Dendritic cell treated with granulocyte-macrophage colony-stimulating factor and Interleukin-4, amounts not matched to agents 40 ng/mL and 50 ng/mL, for 4 days (primary cell): Measurements from ENCODE around the gene COL4A2.

Experiments
- H3K27ac Mint-ChIP-seq: one replicate; pipeline ENCODE4 v1.8.0; 2022; ENCODE audit warnings: mild to moderate bottlenecking, mixed read lengths
- H3K27me3 Mint-ChIP-seq: one replicate; pipeline ENCODE4 v1.8.0; 2022; ENCODE audit warnings: mild to moderate bottlenecking, mixed read lengths
- H3K36me3 Mint-ChIP-seq: one replicate; pipeline ENCODE4 v1.8.0; 2022; ENCODE audit warnings: low read depth, mixed read lengths
- H3K4me1 Mint-ChIP-seq: one replicate; pipeline ENCODE4 v1.8.0; 2022; ENCODE audit warnings: low read depth, mixed read lengths
- H3K4me3 Mint-ChIP-seq: one replicate; pipeline ENCODE4 v1.8.0; 2022; ENCODE audit warnings: mild to moderate bottlenecking, moderate library complexity, mixed read lengths
- H3K9me3 Mint-ChIP-seq: one replicate; pipeline ENCODE4 v1.8.0; 2022; ENCODE audit warnings: mixed read lengths
- intact Hi-C: fragments of 100-400 bp; cut with micrococcal nuclease; formaldehyde crosslinking; loops from one replicate; pipeline ENCODE4 v1.15.0; 2022

Gene COL4A2

DNA sequence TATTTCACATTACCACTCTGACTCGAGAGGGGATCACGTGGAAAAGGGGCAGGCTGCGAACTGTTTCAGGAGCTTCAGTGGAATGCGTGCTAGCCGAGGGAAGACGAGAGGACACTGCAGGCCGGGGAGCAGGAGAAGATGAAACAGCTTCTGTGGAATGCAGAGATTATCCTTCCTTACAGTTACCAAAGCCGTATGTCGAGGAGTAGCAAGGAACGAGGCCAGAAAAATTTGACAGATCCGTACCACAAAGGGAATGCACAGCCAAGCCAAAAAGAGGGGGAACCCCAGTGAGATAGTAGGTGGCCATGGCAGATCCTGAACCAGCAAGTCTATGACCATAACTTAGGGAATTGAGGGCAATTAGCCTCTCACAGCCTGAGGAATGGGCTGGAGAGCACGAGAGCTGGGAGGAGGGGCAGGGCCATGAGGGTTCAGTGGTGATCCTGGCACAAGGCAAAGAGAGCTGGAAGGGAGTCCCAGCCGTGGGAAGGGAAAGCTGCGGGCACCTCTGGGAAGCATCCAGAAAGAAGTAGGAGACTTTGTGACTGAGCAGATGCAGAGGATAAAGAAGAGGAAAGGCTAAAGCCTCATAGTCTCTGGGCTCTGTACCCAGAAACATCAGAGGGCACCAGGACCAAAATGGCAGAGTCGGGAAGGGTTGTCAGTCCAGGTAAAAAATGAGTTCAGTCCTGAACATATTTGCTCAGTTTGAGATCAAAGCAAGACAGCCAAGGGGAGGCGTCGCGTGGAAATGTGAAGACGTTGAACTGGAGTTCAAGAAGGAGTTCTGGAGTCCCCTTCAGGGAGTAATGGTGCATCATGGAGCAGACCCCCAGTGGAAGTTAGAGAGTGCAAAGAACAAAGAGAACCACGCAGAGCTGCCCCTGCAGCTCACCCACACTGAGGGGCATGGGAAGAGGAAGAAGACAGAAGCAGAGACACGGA, 5.2 kb upstream of the COL4A2 start:
- Mint-ChIP-seq H3K36me3 (no peaks in the 10 kb centered on the region), H3K9me3 (no peaks in the 10 kb centered on the region), H3K27ac (no peak overlapping the region), H3K27me3 (peaks cover 67% of the 10 kb centered on the region), H3K4me3 (no peak overlapping the region), H3K4me1 (no peaks in the 10 kb centered on the region)
- intact Hi-C loops: no loop called here

DNA sequence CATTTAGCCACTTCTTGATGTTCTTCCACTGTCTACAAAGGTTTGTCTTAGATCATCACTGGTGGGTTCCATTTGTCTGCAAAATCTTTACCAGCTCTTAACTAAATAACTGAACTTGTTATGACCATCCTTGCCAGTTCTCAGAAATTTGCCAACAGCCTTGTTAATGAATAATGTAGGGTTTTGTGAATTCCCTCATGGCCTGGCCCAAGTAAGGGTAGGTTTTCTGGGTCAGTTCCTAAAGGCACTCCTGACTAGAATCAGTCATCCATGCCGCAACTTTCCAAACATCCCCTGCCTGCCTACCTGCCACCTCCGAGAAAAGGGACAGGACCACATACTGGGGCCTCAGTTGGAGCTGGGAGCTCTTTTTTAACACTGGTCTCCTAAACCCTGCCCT, 4.1 kb upstream of the COL4A2 start:
- no peaks in the 10 kb centered on the region for H3K4me1 Mint-ChIP-seq
- no peak overlapping the region for H3K27ac Mint-ChIP-seq
- no peaks in the 10 kb centered on the region for H3K36me3 Mint-ChIP-seq
- H3K9me3 Mint-ChIP-seq: no peaks in the 10 kb centered on the region
- peaks cover 69% of the 10 kb centered on the region for H3K27me3 Mint-ChIP-seq
- H3K4me3 Mint-ChIP-seq: no peak overlapping the region
- intact Hi-C loops: no loop called here

DNA sequence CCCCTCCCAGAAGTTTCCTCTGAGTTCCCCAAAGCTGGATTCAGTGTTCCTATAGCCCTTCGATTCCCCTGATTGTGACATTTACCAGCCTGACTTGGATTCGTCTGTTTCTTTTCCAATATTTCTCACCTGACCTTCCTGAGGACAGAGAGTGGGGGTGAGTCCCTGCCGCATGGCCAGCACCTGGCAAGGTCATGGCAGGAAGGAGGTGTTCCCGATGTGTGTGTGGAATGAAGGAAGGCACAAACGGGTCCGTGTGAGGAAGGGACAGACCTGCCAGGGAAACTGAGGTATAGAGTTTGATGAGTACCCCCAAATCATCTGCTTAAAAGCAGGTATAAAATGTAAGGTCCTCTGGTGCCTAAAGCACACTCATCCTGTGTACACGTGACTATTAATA, 3.4 kb upstream of the COL4A2 start:
- H3K9me3 Mint-ChIP-seq: no peaks in the 10 kb centered on the region
- intact Hi-C loops: no loop called here
- H3K4me1 Mint-ChIP-seq: no peaks in the 10 kb centered on the region
- no peaks in the 10 kb centered on the region for H3K36me3 Mint-ChIP-seq
- H3K4me3 Mint-ChIP-seq: no peak overlapping the region
- H3K27ac Mint-ChIP-seq: no peak overlapping the region
- peaks cover 72% of the 10 kb centered on the region for H3K27me3 Mint-ChIP-seq

DNA sequence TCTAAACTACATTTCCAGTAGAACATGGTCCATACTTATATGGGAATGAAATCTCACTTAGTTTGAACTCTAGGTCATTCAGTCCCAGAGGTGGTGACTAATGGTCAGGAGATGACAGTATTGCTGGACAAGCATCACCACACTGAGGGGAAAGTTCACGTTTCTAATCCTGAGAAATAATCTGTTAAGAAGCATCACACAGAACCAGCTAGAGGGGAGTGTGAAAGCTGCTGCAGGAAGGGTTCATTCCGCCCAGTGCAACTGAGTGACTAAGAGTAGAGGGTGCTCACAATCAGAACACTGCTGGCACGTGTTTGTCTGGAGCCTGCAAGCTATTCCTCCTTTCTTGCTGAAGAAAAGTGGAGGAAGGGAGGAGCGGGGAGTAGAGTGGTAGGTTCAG, 2.8 kb upstream of the COL4A2 start:
- intact Hi-C loops: no loop called here
- Mint-ChIP-seq H3K4me3 (no peak overlapping the region), H3K9me3 (no peaks in the 10 kb centered on the region), H3K27ac (no peak overlapping the region), H3K4me1 (no peaks in the 10 kb centered on the region), H3K36me3 (no peaks in the 10 kb centered on the region), H3K27me3 (peaks cover 72% of the 10 kb centered on the region)

DNA sequence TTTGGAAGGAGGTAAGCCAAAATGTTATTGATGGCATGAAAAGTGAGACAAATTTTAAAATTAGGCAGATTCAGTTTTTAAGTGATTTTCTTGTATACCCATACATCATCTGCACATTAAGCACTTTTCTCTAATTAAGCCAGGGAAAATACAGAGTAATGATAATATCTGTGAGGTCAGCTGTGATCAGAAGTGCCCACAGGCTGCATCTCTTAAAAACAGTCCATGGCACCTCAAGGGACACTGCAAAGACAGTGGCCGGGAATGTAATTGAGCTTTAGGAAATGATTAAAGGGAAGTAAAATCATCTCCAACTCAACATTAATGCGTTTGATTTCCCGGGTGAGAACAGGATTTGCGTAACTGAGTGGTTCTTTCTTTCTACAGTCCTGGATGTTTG, 2.1 kb upstream of the COL4A2 start:
- H3K4me1 Mint-ChIP-seq: no peaks in the 10 kb centered on the region
- no peaks in the 10 kb centered on the region for H3K9me3 Mint-ChIP-seq
- intact Hi-C loops: no loop called here
- no peak overlapping the region for H3K4me3 Mint-ChIP-seq
- H3K36me3 Mint-ChIP-seq: no peaks in the 10 kb centered on the region
- H3K27me3 Mint-ChIP-seq: peaks cover 76% of the 10 kb centered on the region
- no peak overlapping the region for H3K27ac Mint-ChIP-seq

DNA sequence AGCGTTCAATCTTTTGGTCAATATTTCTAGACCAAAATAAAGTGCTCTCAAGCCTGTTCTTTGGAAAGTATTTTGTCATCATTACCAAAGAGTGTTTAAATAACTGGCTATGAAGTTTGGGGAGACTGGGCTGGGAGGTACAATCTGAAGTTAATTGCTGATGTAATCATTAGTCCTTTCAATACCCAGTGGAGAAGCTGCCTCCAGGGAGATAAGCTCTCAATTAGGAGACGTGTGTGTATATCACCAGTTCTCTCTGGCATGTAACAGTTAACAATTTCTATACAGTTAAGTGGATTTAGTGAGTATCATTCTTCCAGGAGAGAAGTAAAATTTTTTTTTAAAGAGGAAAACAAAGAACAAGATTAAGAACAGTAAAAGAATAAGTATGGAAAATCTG, 1.5 kb upstream of the COL4A2 start:
- no peak overlapping the region for H3K4me3 Mint-ChIP-seq
- intact Hi-C loops: no loop called here
- H3K36me3 Mint-ChIP-seq: no peaks in the 10 kb centered on the region
- no peak overlapping the region for H3K27ac Mint-ChIP-seq
- no peaks in the 10 kb centered on the region for H3K4me1 Mint-ChIP-seq
- H3K27me3 Mint-ChIP-seq: peaks cover 77% of the 10 kb centered on the region
- no peaks in the 10 kb centered on the region for H3K9me3 Mint-ChIP-seq

DNA sequence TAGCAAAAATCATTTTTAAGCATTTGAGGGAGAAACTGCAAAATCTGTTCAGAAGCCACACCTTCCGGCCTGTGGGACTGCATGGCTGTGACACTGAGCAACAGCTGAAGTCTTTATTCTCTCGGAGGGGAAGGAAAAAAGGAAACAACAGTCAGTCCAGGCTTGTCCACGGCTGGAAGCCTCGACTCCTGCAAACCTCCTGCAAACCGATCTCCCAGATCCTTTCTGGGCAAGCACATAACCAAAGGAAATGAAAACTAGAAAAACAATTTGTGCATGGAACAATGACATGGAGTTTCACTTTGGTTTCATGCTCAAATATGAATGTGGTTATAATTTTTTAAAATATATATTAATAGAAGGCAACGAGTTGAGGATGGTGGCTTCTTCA, 1.1 kb upstream of the COL4A2 start:
- no peak overlapping the region for H3K4me3 Mint-ChIP-seq
- intact Hi-C loops: no loop called here
- H3K36me3 Mint-ChIP-seq: no peaks in the 10 kb centered on the region
- no peak overlapping the region for H3K27ac Mint-ChIP-seq
- H3K27me3 Mint-ChIP-seq: peaks cover 81% of the 10 kb centered on the region
- H3K9me3 Mint-ChIP-seq: no peaks in the 10 kb centered on the region
- H3K4me1 Mint-ChIP-seq: no peaks in the 10 kb centered on the region

DNA sequence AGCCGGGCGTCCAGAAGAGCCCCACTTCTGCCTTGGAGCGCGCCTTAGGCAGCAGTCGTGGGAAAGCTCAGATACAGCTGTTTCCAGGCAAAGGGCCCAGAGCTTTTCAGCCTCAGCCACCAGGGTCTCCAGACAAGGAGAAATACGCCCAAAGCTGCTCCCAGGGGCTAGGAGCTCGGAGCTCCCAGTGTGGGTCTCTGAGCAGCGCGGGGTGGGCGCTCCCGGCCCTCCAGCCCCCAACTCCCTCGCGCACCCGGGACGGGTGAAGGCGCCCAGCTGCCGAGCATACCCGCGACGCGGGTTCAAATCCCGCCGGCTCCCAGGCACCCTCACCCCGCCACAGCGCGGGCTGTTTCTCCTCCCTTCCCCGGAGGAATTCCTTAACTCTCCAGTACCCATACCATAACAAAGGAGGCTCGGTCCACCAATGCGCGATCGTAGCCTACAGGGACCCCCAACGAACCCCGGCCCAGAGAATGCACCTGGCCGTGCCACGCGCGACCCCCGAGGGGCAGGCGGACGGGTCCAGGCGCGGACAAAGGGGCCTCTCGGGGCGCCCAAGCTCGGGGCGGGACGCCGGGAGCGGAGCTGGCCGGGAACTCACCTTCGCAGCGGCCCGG, 634 bp upstream of the COL4A2 start:
- H3K9me3 Mint-ChIP-seq: no peaks in the 10 kb centered on the region
- intact Hi-C loops: no loop called here
- no peaks in the 10 kb centered on the region for H3K4me1 Mint-ChIP-seq
- no peaks in the 10 kb centered on the region for H3K36me3 Mint-ChIP-seq
- H3K27me3 Mint-ChIP-seq: peaks cover 83% of the 10 kb centered on the region
- no peak overlapping the region for H3K4me3 Mint-ChIP-seq
- H3K27ac Mint-ChIP-seq: no peak overlapping the region

DNA sequence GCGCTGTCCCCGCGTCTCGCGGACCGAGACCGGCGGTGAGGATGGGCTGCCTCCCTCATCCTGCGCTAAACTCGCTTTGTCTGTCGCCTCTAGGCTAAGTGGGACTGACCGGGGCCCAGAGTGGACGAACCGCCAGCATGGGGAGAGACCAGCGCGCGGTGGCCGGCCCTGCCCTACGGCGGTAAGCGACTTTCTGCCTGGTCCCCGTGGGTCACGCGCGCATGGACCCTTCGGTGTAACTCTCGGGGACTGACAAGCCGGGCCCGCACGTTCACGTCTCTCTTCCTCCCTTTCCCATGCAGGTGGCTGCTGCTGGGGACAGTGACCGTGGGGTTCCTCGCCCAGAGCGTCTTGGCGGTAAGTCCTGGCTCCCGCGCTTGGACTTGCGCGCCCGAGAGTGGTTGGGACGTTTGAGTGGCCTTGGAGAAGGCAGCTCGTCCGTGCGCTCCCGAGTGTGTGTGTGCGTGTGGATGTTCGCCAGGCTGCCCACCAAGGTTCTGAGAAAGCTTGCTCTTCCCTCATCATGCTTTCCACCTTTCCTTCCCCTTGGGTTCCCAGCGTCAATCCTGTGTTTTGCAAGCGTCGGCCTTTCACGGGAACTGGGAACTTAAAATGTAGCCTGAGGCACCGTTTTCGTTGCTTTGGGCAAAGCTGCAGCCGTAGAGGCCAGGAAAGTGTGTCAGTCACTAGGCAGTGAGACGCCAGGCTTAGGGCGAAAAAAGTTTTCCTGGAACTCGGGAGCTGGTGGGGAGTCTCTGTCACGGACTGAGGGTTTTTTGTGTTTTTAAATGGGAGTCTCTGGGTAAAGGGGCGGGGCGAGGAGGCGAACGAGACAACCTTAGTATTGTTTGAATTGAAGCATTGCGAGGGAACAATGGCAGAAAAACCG, 927 bp downstream of the COL4A2 start:
- no peak overlapping the region for H3K4me3 Mint-ChIP-seq
- peaks cover 88% of the 10 kb centered on the region for H3K27me3 Mint-ChIP-seq
- no peak overlapping the region for H3K27ac Mint-ChIP-seq
- H3K9me3 Mint-ChIP-seq: no peaks in the 10 kb centered on the region
- H3K4me1 Mint-ChIP-seq: no peaks in the 10 kb centered on the region
- intact Hi-C loops: no loop called here
- H3K36me3 Mint-ChIP-seq: no peaks in the 10 kb centered on the region

DNA sequence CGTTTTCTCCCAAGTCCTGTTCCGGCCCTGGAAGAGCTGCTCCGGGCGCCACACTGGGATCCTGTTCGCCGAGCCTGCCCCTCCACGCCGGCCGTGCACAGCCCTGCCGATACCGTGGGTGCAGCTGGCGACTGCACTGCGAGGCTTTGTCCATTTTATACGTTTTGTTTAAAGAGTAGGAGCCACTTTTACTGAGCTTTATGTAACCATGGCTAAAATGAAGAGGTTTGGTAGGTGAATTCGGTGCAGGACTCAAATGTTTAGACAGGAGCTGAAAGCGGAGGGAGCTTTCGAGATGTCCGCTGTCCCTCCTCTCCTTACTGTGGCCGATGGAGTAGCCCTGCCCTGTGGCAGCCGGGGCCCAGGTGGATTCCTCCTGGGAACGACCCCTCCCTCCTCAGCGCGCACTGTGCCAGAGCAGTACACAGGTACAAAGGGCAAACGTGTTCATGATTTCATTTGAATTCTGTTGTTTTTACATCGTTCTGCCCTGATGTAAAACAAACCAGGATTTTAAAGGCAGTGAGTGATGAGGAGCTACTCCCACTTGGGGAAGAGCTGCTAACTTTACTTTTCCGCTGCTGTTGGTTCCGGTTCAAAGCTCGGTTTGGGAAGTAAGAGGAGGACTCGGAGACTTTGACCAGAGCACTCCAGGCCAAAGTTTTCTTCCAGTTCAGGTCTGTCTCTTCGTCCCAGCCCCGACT, 1.7 kb downstream of the COL4A2 start:
- Mint-ChIP-seq H3K4me3 (no peak overlapping the region), H3K27ac (no peak overlapping the region), H3K36me3 (no peaks in the 10 kb centered on the region), H3K4me1 (no peaks in the 10 kb centered on the region), H3K9me3 (no peaks in the 10 kb centered on the region), H3K27me3 (peaks cover 83% of the 10 kb centered on the region)
- intact Hi-C loops: no loop called here

DNA sequence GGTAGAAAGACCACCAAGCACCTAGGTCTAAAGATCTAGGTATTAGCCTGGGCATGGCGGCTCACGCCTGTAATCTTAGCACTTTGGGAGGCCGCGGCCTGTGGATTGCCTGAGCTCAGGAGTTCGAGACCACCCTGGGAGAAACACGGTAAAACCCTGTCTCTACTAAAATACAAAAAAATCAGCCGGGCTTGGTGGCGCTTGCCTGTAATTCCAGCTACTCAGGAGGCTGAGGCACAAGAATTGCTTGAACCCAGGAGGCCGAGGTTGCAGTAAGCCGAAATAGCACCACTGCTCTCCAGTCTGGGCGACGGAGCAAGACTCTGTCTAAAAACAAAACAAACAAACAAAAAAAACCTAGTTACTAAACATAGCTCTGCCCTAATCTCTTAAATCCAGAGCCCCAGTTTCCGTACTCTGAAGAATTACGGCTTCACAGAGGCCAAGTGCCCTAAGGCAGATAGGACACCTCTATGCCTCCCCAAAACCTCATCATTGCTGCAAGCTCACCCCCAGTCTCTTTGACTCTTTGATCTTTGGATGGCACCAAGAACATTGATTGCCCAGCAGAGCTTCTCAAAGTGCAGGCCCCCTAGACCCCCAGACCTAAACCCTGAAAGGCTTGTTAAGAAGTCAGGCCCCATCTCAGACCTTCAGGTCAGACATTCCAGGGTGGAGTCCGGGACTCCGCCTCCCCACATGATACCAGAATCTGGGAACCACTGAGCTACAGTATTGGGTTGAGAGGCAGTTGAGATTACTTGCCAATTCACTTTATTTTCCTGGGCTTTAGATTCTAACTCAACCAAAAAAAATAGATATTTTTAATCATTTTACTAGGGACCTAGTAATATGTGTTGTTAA, 2.8 kb downstream of the COL4A2 start:
- H3K9me3 Mint-ChIP-seq: no peaks in the 10 kb centered on the region
- H3K4me1 Mint-ChIP-seq: no peaks in the 10 kb centered on the region
- H3K36me3 Mint-ChIP-seq: no peaks in the 10 kb centered on the region
- intact Hi-C loops: no loop called here
- H3K27me3 Mint-ChIP-seq: peaks cover 82% of the 10 kb centered on the region
- no peak overlapping the region for H3K27ac Mint-ChIP-seq
- no peak overlapping the region for H3K4me3 Mint-ChIP-seq

DNA sequence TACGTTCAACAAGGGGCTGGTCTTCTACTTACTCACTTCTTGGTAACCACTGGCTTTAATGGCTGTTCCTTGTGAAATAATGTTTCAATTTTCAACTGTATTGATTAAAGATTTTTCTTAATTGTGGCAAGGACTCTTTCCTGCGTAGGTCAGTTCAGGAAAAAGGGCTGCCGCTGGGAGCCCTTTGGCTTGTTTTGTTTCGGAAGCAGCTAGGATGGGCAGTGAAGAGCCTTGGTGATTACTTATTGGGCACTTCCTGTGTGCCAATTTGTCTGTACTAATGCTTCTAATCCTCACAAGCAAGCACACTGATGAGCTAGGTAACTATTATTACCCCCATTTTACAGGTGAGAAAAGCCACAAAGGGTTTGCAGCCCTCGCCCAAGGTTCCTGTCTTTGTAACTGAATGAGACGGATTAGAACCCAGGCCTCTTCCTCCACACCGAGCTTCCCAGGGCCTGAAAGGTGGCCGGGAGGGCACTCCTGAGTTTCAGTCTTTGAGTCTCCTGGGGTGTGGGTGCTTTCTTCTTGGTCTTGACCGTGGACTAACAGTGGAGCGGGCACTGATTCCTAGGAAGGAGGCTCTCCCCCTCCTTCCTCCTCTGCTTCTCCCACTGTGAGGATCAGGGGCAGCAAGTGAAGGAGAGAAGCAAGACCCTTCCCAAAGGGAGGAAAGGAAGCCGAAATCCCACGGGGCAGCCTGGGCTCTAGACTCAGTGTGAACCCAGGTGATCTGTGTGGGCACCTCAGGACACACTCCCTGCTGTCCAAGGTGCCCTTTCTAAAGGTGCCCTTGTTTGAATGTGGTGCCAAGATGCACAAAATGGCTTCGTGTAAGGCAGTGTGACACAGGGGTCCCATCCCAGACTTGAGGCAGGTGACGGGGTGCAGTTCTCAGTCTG, 3.7 kb downstream of the COL4A2 start:
- H3K4me1 Mint-ChIP-seq: no peaks in the 10 kb centered on the region
- peaks cover 76% of the 10 kb centered on the region for H3K27me3 Mint-ChIP-seq
- H3K9me3 Mint-ChIP-seq: no peaks in the 10 kb centered on the region
- H3K36me3 Mint-ChIP-seq: no peaks in the 10 kb centered on the region
- no peak overlapping the region for H3K4me3 Mint-ChIP-seq
- no peak overlapping the region for H3K27ac Mint-ChIP-seq
- intact Hi-C loops: no loop called here
